Measurements from ENCODE around the gene INTS12. TPM values are rescaled to one million over a fixed set of nuclear protein-coding genes. Genes with fewer than 3 reads are reported as not detected.

INTS12 gene
- total RNA-seq, 1 experiment from 2014 or later, result 13.3 TPM

DNA sequence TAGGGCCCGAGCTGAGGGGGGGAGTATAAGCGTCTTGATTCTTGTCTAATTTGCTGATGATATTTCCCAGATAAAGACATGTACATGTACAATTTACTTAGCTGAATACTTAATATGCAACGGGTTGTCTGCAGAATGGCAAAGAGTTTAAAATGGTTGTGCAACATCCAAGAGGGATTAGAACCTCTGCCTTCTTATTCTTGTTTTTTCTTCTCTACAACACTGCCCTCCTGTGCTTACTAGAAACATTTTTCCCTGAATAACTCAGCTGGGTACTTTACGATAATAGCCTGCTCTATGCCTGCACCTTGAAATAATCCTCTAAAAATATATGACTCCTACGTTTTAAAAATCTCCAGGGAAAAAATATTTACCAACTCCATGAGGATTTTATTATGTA, 41.8 kb downstream of the INTS12 start:
- Histone ChIP-seq H3K4me3 (ENCODE audit: low read length) (no peak overlapping the region), H3K27ac (ENCODE audit: low read length) (no peak overlapping the region), H3K9ac (ENCODE audit: low read length) (no peak overlapping the region), H3F3A (ENCODE audit: low read length, unreplicated experiment) (no peaks in the 10 kb centered on the region), H3K27me3 (ENCODE audit: low read length) (no peaks in the 10 kb centered on the region), H3K9me2 (replicated peaks; ENCODE audit: low read length) (no peaks in the 10 kb centered on the region), H3K4me2 (ENCODE audit: low read length) (no peak overlapping the region), H3K79me2 (ENCODE audit: low read length) (no peaks in the 10 kb centered on the region), H2AFZ (ENCODE audit: low read length) (no peak overlapping the region), H3K4me1 (ENCODE audit: insufficient read depth, low read length) (peaks cover 11% of the 10 kb centered on the region), H3K36me3 (ENCODE audit: low read depth, low read length) (no peaks in the 10 kb centered on the region), H4K20me1 (ENCODE audit: low read length) (no peaks in the 10 kb centered on the region), H3K9me3 (ENCODE audit: low read length) (no peaks in the 10 kb centered on the region)
- TF ChIP-seq CTCF (conservative IDR thresholded peaks at IDR 0.05; ENCODE audit: low read depth, low read length) (peak; percentile 63), EZH2 (IDR thresholded peaks at IDR 0.05; ENCODE audit: low read length, unreplicated experiment) (no peak)
- ATAC-seq (peak; percentile 64), DNase-seq (peak; percentile 43)
- intact Hi-C loops (cut with micrococcal nuclease), result no loop called here
- POLR2A ChIA-PET (ENCODE audit: unreplicated experiment), result no interaction called here
- no TSS peak for BruUV-seq (replicated peaks)
- CTCF ChIA-PET, result no interaction called here

DNA sequence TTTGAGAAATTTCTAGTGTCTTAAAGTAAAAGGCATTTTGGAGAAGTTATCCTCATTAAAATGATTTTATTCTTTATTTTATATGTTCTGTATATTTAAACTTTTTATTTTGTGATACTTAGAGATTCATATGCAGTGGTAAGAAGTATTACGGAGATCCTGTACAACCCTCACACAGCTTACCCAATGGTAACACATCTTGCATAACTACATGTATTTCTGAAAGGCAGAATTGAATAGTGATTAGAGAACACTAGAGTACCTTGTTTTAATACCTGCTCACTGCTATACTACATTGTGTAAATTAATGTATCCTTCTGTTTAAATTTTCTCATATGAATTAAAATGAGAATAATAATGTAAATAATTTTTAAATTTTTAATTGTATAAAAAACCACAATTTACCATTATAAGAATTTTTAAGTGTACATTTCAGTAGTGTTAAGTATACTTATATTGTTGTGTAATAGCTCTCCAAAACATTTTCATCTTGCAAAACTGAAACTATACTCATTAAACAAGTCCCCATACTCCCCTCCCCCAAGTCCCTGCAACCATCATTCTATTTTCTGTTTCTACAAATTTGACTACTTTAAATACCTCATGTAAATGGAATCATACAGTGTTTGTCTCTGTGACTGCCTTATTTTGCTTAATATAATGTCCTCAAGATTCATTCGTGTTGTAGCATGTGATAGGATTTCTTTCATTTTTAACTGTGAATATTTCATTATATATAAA, 45.4 kb downstream of the INTS12 start:
- Histone ChIP-seq H3F3A (ENCODE audit: low read length, unreplicated experiment) (no peaks in the 10 kb centered on the region), H3K9me2 (replicated peaks; ENCODE audit: low read length) (no peaks in the 10 kb centered on the region), H3K4me2 (ENCODE audit: low read length) (no peak overlapping the region), H3K36me3 (ENCODE audit: low read depth, low read length) (no peaks in the 10 kb centered on the region), H3K79me2 (ENCODE audit: low read length) (no peaks in the 10 kb centered on the region), H3K9me3 (ENCODE audit: low read length) (no peaks in the 10 kb centered on the region), H3K4me1 (ENCODE audit: insufficient read depth, low read length) (peaks cover 21% of the 10 kb centered on the region), H3K27ac (ENCODE audit: low read length) (no peak overlapping the region), H4K20me1 (ENCODE audit: low read length) (no peaks in the 10 kb centered on the region), H3K4me3 (ENCODE audit: low read length) (no peak overlapping the region), H3K27me3 (ENCODE audit: low read length) (no peaks in the 10 kb centered on the region), H3K9ac (ENCODE audit: low read length) (no peak overlapping the region), H2AFZ (ENCODE audit: low read length) (no peak overlapping the region)
- POLR2A ChIA-PET (ENCODE audit: unreplicated experiment), result no interaction called here
- TF ChIP-seq EZH2phosphoT487 (IDR thresholded peaks at IDR 0.05; ENCODE audit: borderline replicate concordance, low read length), result no peak
- TF ChIP-seq EZH2 (IDR thresholded peaks at IDR 0.05; ENCODE audit: low read length, unreplicated experiment), result no peak
- TF ChIP-seq CTCF (conservative IDR thresholded peaks at IDR 0.05; ENCODE audit: low read depth, low read length), result no peak
- intact Hi-C loops (cut with micrococcal nuclease), result no loop called here
- ATAC-seq (no peak), DNase-seq (no peak)
- BruUV-seq (replicated peaks), result no TSS peak
- CTCF ChIA-PET, result no interaction called here

DNA sequence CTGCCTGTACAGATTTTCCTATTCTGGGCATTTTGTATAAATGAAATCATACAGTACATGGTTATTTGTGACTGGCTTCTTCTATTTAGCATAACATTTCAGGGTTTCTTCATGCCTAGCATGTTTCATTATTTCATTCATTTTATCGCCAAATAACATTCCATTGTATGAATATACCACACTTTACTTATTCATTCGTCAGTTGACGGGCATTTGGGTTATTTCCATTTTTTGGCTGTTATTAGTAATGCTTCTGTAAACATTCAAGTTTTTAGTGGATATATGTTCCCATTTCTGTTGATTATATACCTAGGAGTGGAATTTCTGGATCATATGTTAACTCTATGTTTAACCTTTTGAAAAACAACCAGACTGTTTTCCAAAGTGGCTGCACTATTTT, 47.5 kb downstream of the INTS12 start:
- Histone ChIP-seq H3K9ac (ENCODE audit: low read length) (no peak overlapping the region), H3K27ac (ENCODE audit: low read length) (peak overlapping the region; percentile 42), H4K20me1 (ENCODE audit: low read length) (no peaks in the 10 kb centered on the region), H3F3A (ENCODE audit: low read length, unreplicated experiment) (no peaks in the 10 kb centered on the region), H3K4me3 (ENCODE audit: low read length) (no peak overlapping the region), H3K4me1 (ENCODE audit: insufficient read depth, low read length) (peaks cover 35% of the 10 kb centered on the region), H3K9me3 (ENCODE audit: low read length) (no peaks in the 10 kb centered on the region), H3K9me2 (replicated peaks; ENCODE audit: low read length) (no peaks in the 10 kb centered on the region), H3K79me2 (ENCODE audit: low read length) (no peaks in the 10 kb centered on the region), H3K4me2 (ENCODE audit: low read length) (peak overlapping the region; percentile 41), H3K36me3 (ENCODE audit: low read depth, low read length) (no peaks in the 10 kb centered on the region), H3K27me3 (ENCODE audit: low read length) (no peaks in the 10 kb centered on the region), H2AFZ (ENCODE audit: low read length) (no peak overlapping the region)
- TF ChIP-seq EZH2phosphoT487 (IDR thresholded peaks at IDR 0.05; ENCODE audit: borderline replicate concordance, low read length) (no peak), EZH2 (IDR thresholded peaks at IDR 0.05; ENCODE audit: low read length, unreplicated experiment) (no peak)
- no TSS peak for BruUV-seq (replicated peaks)
- intact Hi-C loops (cut with micrococcal nuclease), result loop anchor here (2.0 kb wide), 1 partner anchor 28 kb away; no protein-coding TSS in a partner anchor
- POLR2A ChIA-PET (ENCODE audit: unreplicated experiment), result no interaction called here
- ATAC-seq, result peak; percentile 66
- CTCF ChIA-PET, result no interaction called here
- peak; percentile 85 for DNase-seq

Data from PC-3 (cell line).